GM12878 (cell line): ENCODE measurements around the gene SLC17A2. TPM values are rescaled to one million over a fixed set of nuclear protein-coding genes. Genes with fewer than 3 reads are reported as not detected.

Experiments
- ATAC-seq: fragments of 200-7000 bp; cut with Tn5 transposase; 3 replicates; pipeline ENCODE4 v1.9.1; 2020; ENCODE audit warnings: mild to moderate bottlenecking, moderate library complexity
- BruUV-seq: library from RNA; stranded (reverse); fragments of 400-500 nt; replicated peaks from 2 replicates; lab custom pipeline; 2021; lab: Mats Ljungman, UMichigan
- CTCF ChIA-PET: fragments of 300-600 bp; sonication (Branson Sonifier 250); formaldehyde crosslinking; extraction: SDS; loops from one replicate; lab custom pipeline; 2021; ENCODE audit warnings: inconsistent platforms; lab: Yijun Ruan, JAX
- POLR2A ChIA-PET: fragments of 350-600 bp; formaldehyde crosslinking; extraction: SDS; loops from one replicate; lab custom pipeline; 2021; ENCODE audit warnings: inconsistent platforms; lab: Charles Lee
- RAD21 ChIA-PET: fragments of 300-600 bp; sonication (Branson Sonifier 250); formaldehyde crosslinking; loops from one replicate; lab custom pipeline; 2023; ENCODE audit warnings: antibody characterized with exemption; ENCODE audit not compliant: unreplicated experiment; lab: Charles Lee
- SMC1A ChIA-PET: fragments of 300-600 bp; sonication (Branson Sonifier 250); formaldehyde crosslinking; loops from one replicate; lab custom pipeline; 2023; ENCODE audit not compliant: unreplicated experiment, uncharacterized antibody; lab: Charles Lee
- DNase-seq: peaks from one replicate; pipeline ENCODE4 v3.0.0-alpha.2; 2011; ENCODE audit warnings: low read depth, low spot score
- FAIRE-seq: peaks from 3 replicates; lab custom pipeline; 2011; peaks lifted over from hg19 to GRCh38; lab: Jason Lieb, UNC
- H2AFZ ChIP-seq: 2 replicates; pipeline ENCODE4 v1.6.0; 2011; ENCODE audit warnings: low read depth, low read length, control low read depth; ENCODE audit not compliant: control insufficient read depth
- H3K27ac ChIP-seq: 2 replicates; pipeline ENCODE4 v1.5.1; 2011; ENCODE audit warnings: control low read depth; ENCODE audit not compliant: control insufficient read depth, insufficient read depth
- H3K27me3 ChIP-seq, 2 experiments: replicated peaks in 1 of 2; 2 replicates each; pipeline versions ENCODE4 v1.6.0 to v1.6.1; 2011; ENCODE audit warnings: low read length in 1 of 2; ENCODE audit not compliant: control insufficient read depth in 2 of 2, insufficient read depth in 2 of 2
- H3K36me3 ChIP-seq, 2 experiments: 2 replicates each; pipeline ENCODE4 v1.5.1; 2011; ENCODE audit warnings: low read length in 1 of 2; ENCODE audit not compliant: control insufficient read depth in 2 of 2, insufficient read depth in 2 of 2
- H3K4me1 ChIP-seq: 2 replicates; pipeline ENCODE4 v1.6.1; 2011; ENCODE audit warnings: mild to moderate bottlenecking, low read length, moderate library complexity, mixed read lengths; ENCODE audit not compliant: control insufficient read depth, insufficient read depth
- H3K4me2 ChIP-seq: 2 replicates; pipeline ENCODE4 v1.6.0; 2011; ENCODE audit warnings: control low read depth; ENCODE audit not compliant: control insufficient read depth, insufficient read depth
- H3K4me3 ChIP-seq: fragments of 200-600 bp; sonication (generic); 2 replicates; pipeline ENCODE4 v1.5.1; 2016
- H3K79me2 ChIP-seq: 2 replicates; pipeline ENCODE4 v1.6.0; 2011; ENCODE audit warnings: low read length; ENCODE audit not compliant: control insufficient read depth, insufficient read depth
- H3K9ac ChIP-seq: 2 replicates; pipeline ENCODE4 v1.8.0; 2011; ENCODE audit warnings: low read length, control low read depth, mixed read lengths; ENCODE audit not compliant: control insufficient read depth, insufficient read depth
- H3K9me3 ChIP-seq: replicated peaks from 3 replicates; pipeline ENCODE4 v1.5.1; 2011; ENCODE audit warnings: mild to moderate bottlenecking, low read length; ENCODE audit not compliant: control insufficient read depth, insufficient read depth
- H4K20me1 ChIP-seq: 2 replicates; pipeline ENCODE4 v1.6.0; 2011; ENCODE audit not compliant: control insufficient read depth, insufficient read depth
- BMI1 ChIP-seq: fragments of 450-650 bp; IDR thresholded peaks from 2 replicates; pipeline ENCODE4 v1.6.1; 2016; ENCODE audit warnings: mild to moderate bottlenecking, moderate library complexity, borderline replicate concordance
- CHD2 ChIP-seq: IDR thresholded peaks from 2 replicates; pipeline ENCODE4 v1.6.1; 2011; ENCODE audit warnings: low read depth, low read length, improper control_type of control experiment, borderline replicate concordance
- CHD4 ChIP-seq: fragments of 200-600 bp; sonication (generic); IDR thresholded peaks from 2 replicates; pipeline ENCODE4 v1.6.1; 2016; ENCODE audit warnings: mild to moderate bottlenecking
- ESRRA ChIP-seq: IDR thresholded peaks from 2 replicates; pipeline ENCODE4 v1.6.1; 2012; ENCODE audit warnings: mild to moderate bottlenecking, low read length, improper control_type of control experiment
- PAX5 ChIP-seq: IDR thresholded peaks from 2 replicates; pipeline ENCODE4 v1.6.1; 2011; ENCODE audit warnings: low read depth, low read length, borderline replicate concordance
- SMARCA5 ChIP-seq: fragments of 450-650 bp; IDR thresholded peaks from 2 replicates; pipeline ENCODE4 v1.6.1; 2017; ENCODE audit warnings: mild to moderate bottlenecking
- WRNIP1 ChIP-seq: IDR thresholded peaks from 2 replicates; pipeline ENCODE4 v1.6.1; 2011; ENCODE audit warnings: low read depth, low read length, improper control_type of control experiment, borderline replicate concordance
- WGBS: methylation state at CpG from one replicate; pipeline ENCODE4 v1.1.6; 2016; ENCODE audit warnings: low lambda C conversion rate; ENCODE audit not compliant: insufficient replicate concordance, insufficient coverage; ENCODE audit errors: missing lambda C conversion rate; 5-methylcytosine and 5-hydroxymethylcytosine counted together
- in situ Hi-C: fragments of 300-500 bp; cut with MboI; formaldehyde crosslinking; loops from 9 replicates; pipeline ENCODE4 v1.14.3; 2018; ENCODE audit warnings: mixed read lengths
- intact Hi-C: fragments of 100-400 bp; cut with micrococcal nuclease; formaldehyde crosslinking; loops from one replicate; pipeline ENCODE4 v1.14.2; 2022; ENCODE audit not compliant: unreplicated experiment
- polyA plus RNA-seq, 11 experiments: library from polyadenylated mRNA; depleted of rRNA in 4 of 11; unstranded in 6 of 11; stranded (reverse) in 5 of 11; fragments of >200 nt; fragmentation: Nextera tagmentation in 4 of 11; fragmentation: Illumina TruSeq in 1 of 11; extraction: Ambion mirVana in 4 of 11; extraction: Trizol in 1 of 11; gene quantifications; 1 replicate in 1 of 11; 2 replicates in 10 of 11; pipeline versions ENCODE4 v1.2.1 to v1.2.3, GENCODE V29; 2011 to 2016; ENCODE audit warnings: inconsistent platforms in 2 of 11, missing spikeins in 2 of 11, low read depth in 1 of 11
- total RNA-seq, 4 experiments: library from RNA; depleted of rRNA in 3 of 4; stranded (reverse); fragments of >200 nt in 3 of 4; fragmentation: Illumina TruSeq in 1 of 4; extraction: Trizol in 1 of 4; gene quantifications; 2 replicates each; pipeline versions ENCODE4 v1.2.1 to v1.2.3, GENCODE V29; 2013 to 2021
- TF ChIP-seq, protein P1 (sequence below): IDR thresholded peaks from 2 replicates; pipeline ENCODE4 v1.6.1; 2012; ENCODE audit warnings: mild to moderate bottlenecking, low read depth, low read length
- TF ChIP-seq, protein P2 (sequence below): fragments of 450-650 bp; formaldehyde crosslinking; IDR thresholded peaks from 2 replicates; pipeline ENCODE4 v1.5.0; 2022; ENCODE audit warnings: mild to moderate bottlenecking, missing genetic modification characterization
- TF ChIP-seq, protein P3 (sequence below): fragments of 450-650 bp; formaldehyde crosslinking; IDR thresholded peaks from 2 replicates; pipeline ENCODE4 v1.4.0; 2022; ENCODE audit warnings: mild to moderate bottlenecking, moderate library complexity
- TF ChIP-seq, protein P4 (sequence below): fragments of 150-350 bp; IDR thresholded peaks from 2 replicates; pipeline ENCODE4 v1.6.1; 2014; ENCODE audit warnings: mild to moderate bottlenecking, low read depth, low read length

The SLC17A2 gene
- total and polyA plus RNA-seq, 10 of the 15 experiments (the other 5 are each of a cell fraction or from before 2014, with no cell fraction given), result not detected

DNA sequence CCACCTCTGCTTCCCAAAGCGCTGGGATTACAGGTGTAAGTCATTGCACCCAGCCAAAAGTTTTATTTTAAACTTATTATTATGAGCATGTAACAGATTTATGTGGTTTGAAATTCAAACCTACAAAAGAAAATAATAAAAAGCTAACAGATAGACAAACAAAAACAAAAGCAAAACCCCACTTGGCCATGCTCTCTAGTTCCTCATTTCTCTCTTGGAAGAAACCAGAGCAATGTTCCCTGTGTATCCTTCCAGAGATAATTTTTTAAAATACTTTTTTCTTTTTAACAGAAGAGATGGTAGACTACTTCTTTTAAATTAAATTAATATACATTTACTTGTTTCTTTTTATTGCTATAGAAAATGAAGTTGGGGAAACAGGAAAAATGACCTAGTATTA, 28.4 kb downstream of the SLC17A2 start (continued):
- TF ChIP-seq, protein P1, sequence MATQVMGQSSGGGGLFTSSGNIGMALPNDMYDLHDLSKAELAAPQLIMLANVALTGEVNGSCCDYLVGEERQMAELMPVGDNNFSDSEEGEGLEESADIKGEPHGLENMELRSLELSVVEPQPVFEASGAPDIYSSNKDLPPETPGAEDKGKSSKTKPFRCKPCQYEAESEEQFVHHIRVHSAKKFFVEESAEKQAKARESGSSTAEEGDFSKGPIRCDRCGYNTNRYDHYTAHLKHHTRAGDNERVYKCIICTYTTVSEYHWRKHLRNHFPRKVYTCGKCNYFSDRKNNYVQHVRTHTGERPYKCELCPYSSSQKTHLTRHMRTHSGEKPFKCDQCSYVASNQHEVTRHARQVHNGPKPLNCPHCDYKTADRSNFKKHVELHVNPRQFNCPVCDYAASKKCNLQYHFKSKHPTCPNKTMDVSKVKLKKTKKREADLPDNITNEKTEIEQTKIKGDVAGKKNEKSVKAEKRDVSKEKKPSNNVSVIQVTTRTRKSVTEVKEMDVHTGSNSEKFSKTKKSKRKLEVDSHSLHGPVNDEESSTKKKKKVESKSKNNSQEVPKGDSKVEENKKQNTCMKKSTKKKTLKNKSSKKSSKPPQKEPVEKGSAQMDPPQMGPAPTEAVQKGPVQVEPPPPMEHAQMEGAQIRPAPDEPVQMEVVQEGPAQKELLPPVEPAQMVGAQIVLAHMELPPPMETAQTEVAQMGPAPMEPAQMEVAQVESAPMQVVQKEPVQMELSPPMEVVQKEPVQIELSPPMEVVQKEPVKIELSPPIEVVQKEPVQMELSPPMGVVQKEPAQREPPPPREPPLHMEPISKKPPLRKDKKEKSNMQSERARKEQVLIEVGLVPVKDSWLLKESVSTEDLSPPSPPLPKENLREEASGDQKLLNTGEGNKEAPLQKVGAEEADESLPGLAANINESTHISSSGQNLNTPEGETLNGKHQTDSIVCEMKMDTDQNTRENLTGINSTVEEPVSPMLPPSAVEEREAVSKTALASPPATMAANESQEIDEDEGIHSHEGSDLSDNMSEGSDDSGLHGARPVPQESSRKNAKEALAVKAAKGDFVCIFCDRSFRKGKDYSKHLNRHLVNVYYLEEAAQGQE, result no peak
- TF ChIP-seq CHD4 (no peak), PAX5 (no peak)

DNA sequence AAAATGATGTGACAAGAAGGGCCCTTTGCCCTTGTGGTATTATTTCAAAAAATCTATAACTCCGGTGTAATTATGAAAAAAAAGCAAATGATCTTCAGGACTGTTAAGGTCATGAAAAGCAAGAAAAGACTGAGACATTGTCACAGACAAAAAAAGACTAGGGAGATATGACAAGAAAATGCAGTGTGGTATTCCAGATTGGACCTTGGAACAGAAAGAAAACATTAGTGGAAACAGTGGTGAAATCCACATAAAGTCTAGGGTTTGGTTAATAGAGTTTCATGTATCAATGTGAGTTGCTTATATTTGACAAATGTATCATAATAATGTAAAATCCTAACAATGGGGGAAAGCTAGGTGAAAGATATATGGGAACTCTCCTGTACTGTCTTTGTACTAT, 29.6 kb downstream of the SLC17A2 start:
- Histone ChIP-seq H3K27me3 (no peaks in the 10 kb centered on the region; a peak in 1 of 4 replicates), H3K4me1 (no peaks in the 10 kb centered on the region), H3K79me2 (no peaks in the 10 kb centered on the region), H3K4me2 (no peak overlapping the region), H2AFZ (no peak overlapping the region), H4K20me1 (no peaks in the 10 kb centered on the region), H3K9me3 (no peaks in the 10 kb centered on the region), H3K27ac (no peak overlapping the region), H3K9ac (no peak overlapping the region), H3K4me3 (no peak overlapping the region), H3K36me3 (no peaks in the 10 kb centered on the region)
- in situ Hi-C loops (no loop called here), intact Hi-C loops (no loop called here)
- ChIA-PET SMC1A (interaction anchor here (1.8 kb wide), 1 partner anchor 25 kb away, joined by 6 read pairs; no protein-coding TSS in a partner anchor), RAD21 (no interaction called here), POLR2A (no interaction called here), CTCF (interaction anchor here (0.7 to 0.9 kb wide), 2 partner anchors 92 to 182 kb away, joined by 3 read pairs; no protein-coding TSS in a partner anchor)
- no TSS peak for BruUV-seq
- DNase-seq, result no peak
- ATAC-seq, result no peak
- no peak for FAIRE-seq
- WGBS, result 33% methylated on average over 1 of the region's 1 CpG
- TF ChIP-seq BMI1 (no peak), SMARCA5 (no peak), ESRRA (no peak), CHD2 (no peak), WRNIP1 (no peak)
- TF ChIP-seq, protein P2, sequence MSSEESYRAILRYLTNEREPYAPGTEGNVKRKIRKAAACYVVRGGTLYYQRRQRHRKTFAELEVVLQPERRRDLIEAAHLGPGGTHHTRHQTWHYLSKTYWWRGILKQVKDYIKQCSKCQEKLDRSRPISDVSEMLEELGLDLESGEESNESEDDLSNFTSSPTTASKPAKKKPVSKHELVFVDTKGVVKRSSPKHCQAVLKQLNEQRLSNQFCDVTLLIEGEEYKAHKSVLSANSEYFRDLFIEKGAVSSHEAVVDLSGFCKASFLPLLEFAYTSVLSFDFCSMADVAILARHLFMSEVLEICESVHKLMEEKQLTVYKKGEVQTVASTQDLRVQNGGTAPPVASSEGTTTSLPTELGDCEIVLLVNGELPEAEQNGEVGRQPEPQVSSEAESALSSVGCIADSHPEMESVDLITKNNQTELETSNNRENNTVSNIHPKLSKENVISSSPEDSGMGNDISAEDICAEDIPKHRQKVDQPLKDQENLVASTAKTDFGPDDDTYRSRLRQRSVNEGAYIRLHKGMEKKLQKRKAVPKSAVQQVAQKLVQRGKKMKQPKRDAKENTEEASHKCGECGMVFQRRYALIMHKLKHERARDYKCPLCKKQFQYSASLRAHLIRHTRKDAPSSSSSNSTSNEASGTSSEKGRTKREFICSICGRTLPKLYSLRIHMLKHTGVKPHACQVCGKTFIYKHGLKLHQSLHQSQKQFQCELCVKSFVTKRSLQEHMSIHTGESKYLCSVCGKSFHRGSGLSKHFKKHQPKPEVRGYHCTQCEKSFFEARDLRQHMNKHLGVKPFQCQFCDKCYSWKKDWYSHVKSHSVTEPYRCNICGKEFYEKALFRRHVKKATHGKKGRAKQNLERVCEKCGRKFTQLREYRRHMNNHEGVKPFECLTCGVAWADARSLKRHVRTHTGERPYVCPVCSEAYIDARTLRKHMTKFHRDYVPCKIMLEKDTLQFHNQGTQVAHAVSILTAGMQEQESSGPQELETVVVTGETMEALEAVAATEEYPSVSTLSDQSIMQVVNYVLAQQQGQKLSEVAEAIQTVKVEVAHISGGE (CRISPR knock-in tag), result no peak
- TF ChIP-seq, protein P3, sequence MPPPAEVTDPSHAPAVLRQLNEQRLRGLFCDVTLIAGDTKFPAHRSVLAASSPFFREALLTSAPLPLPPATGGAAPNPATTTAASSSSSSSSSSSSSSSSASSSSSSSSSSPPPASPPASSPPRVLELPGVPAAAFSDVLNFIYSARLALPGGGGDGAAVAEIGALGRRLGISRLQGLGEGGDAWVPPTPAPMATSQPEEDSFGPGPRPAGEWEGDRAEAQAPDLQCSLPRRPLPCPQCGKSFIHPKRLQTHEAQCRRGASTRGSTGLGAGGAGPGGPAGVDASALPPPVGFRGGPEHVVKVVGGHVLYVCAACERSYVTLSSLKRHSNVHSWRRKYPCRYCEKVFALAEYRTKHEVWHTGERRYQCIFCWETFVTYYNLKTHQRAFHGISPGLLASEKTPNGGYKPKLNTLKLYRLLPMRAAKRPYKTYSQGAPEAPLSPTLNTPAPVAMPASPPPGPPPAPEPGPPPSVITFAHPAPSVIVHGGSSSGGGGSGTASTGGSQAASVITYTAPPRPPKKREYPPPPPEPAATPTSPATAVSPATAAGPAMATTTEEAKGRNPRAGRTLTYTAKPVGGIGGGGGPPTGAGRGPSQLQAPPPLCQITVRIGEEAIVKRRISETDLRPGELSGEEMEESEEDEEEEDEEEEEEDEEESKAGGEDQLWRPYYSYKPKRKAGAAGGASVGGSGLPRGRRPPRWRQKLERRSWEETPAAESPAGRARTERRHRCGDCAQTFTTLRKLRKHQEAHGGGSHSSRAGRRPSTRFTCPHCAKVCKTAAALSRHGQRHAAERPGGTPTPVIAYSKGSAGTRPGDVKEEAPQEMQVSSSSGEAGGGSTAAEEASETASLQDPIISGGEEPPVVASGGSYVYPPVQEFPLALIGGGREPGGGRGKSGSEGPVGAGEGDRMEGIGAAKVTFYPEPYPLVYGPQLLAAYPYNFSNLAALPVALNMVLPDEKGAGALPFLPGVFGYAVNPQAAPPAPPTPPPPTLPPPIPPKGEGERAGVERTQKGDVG (CRISPR knock-in tag), result no peak
- TF ChIP-seq, protein P4, sequence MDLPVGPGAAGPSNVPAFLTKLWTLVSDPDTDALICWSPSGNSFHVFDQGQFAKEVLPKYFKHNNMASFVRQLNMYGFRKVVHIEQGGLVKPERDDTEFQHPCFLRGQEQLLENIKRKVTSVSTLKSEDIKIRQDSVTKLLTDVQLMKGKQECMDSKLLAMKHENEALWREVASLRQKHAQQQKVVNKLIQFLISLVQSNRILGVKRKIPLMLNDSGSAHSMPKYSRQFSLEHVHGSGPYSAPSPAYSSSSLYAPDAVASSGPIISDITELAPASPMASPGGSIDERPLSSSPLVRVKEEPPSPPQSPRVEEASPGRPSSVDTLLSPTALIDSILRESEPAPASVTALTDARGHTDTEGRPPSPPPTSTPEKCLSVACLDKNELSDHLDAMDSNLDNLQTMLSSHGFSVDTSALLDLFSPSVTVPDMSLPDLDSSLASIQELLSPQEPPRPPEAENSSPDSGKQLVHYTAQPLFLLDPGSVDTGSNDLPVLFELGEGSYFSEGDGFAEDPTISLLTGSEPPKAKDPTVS, result no peak
